GM12892 (cell line): ENCODE results near the gene SLC25A13.

ENCODE experiments used
- POLR2A ChIP-seq: IDR thresholded peaks from 2 replicates; pipeline ENCODE4 v1.6.1; 2011; ENCODE audit warnings: low read depth, low read length, control low read depth
- POLR2AphosphoS5 ChIP-seq: IDR thresholded peaks from 2 replicates; pipeline ENCODE4 v1.6.1; 2011; ENCODE audit warnings: low read depth, low read length, control low read depth
- TAF1 ChIP-seq: IDR thresholded peaks from 2 replicates; pipeline ENCODE4 v1.6.1; 2011; ENCODE audit warnings: low read depth, mild to moderate bottlenecking, control low read depth, low read length, borderline replicate concordance

DNA sequence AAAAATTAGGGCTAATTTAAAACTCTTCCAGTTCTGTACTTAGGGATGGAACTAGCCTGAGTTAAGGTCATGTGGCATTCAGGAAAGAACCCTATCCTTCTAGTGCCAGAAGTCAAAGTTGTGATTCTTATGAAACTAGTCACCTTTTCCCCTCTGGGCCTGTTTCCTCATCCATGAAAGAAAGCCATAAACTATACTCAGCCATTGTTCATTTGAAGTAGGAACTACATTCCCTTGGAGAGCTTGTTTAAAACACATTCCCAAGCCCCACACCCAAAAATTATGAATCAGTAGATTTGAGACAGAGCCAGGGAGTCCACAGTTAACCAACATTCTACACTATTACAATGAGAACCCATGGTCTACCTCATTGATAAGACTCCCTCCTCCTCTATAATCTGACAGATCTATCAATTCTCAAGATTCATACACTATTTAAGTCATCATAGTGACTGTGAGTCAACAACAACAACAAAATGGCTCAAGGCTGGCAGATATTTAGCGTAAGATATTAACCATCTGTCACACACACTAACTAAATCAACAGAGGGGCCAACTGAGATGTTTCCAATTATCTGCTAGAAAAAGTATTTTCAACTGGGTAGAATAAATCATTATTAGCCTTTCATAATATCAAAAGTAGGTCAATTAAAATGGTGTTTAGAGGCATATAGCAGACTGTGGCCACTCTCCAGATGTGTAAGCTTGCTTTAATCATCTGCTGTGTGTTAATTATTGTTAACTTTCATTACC is 102.3 kb downstream of the SLC25A13 start:
- TF ChIP-seq POLR2AphosphoS5 (no peak), POLR2A (no peak), TAF1 (no peak)
